IMR-90 (cell line): ENCODE measurements around the gene HTATSF1. TPM values are rescaled to one million over a fixed set of nuclear protein-coding genes. Genes with fewer than 3 reads are reported as not detected.

Experiments
- ATAC-seq: fragments of 200-7000 bp; cut with Tn5 transposase; 2 replicates; pipeline ENCODE4 v1.9.1; 2020; ENCODE audit warnings: low read depth, mild to moderate bottlenecking, moderate library complexity
- BruUV-seq: library from RNA; stranded (reverse); fragments of 400-500 nt; replicated peaks from 2 replicates; lab custom pipeline; 2021; lab: Mats Ljungman, UMichigan
- CTCF ChIA-PET: fragments of 300-600 bp; formaldehyde crosslinking; extraction: SDS; loops from one replicate; lab custom pipeline; 2021; ENCODE audit warnings: antibody characterized with exemption; lab: Yijun Ruan, JAX
- POLR2A ChIA-PET: fragments of 300-600 bp; sonication (Branson Sonifier 250); formaldehyde crosslinking; loops from one replicate; lab custom pipeline; 2022; ENCODE audit warnings: antibody characterized with exemption; ENCODE audit not compliant: unreplicated experiment; lab: Charles Lee
- DNase-seq: peaks from one replicate; pipeline ENCODE4 v3.0.0; 2013
- H2AFZ ChIP-seq: replicated peaks from 2 replicates; pipeline ENCODE3; 2013; ENCODE audit warnings: low read length, mild to moderate bottlenecking; ENCODE audit not compliant: poor library complexity
- H2AK5ac ChIP-seq: 2 replicates; pipeline ENCODE4 v1.6.1; 2013; ENCODE audit warnings: low read depth, low read length, inconsistent platforms
- H2AK9ac ChIP-seq: replicated peaks from 2 replicates; pipeline ENCODE3; 2013; ENCODE audit warnings: mild to moderate bottlenecking, low read depth, low read length, moderate library complexity; ENCODE audit not compliant: poor library complexity
- H2BK120ac ChIP-seq: 2 replicates; pipeline ENCODE4 v1.6.1; 2013; ENCODE audit warnings: low read depth, low read length, inconsistent platforms
- H2BK15ac ChIP-seq: 3 replicates; pipeline ENCODE4 v1.6.1; 2013; ENCODE audit warnings: low read depth, low read length, inconsistent platforms
- H2BK20ac ChIP-seq: 2 replicates; pipeline ENCODE4 v1.6.1; 2013; ENCODE audit warnings: low read depth, mild to moderate bottlenecking, inconsistent platforms, low read length, moderate library complexity
- H2BK5ac ChIP-seq: 2 replicates; pipeline ENCODE4 v1.6.1; 2013; ENCODE audit warnings: mild to moderate bottlenecking, low read depth, low read length, inconsistent platforms; ENCODE audit not compliant: poor library complexity, severe bottlenecking
- H3K14ac ChIP-seq: replicated peaks from 2 replicates; pipeline ENCODE4 v1.6.1; 2013; ENCODE audit warnings: low read depth, low read length, inconsistent platforms
- H3K18ac ChIP-seq: 2 replicates; pipeline ENCODE4 v1.6.1; 2013; ENCODE audit warnings: low read depth, low read length, control low read depth
- H3K23ac ChIP-seq: 2 replicates; pipeline ENCODE4 v1.6.1; 2013; ENCODE audit warnings: low read depth, low read length, inconsistent platforms
- H3K27ac ChIP-seq: 2 replicates; pipeline ENCODE4 v1.5.1; 2013; ENCODE audit warnings: mild to moderate bottlenecking, control low read depth, low read length; ENCODE audit not compliant: insufficient read depth
- H3K27me3 ChIP-seq: 2 replicates; pipeline ENCODE4 v1.6.1; 2013; ENCODE audit warnings: low read length; ENCODE audit not compliant: control insufficient read depth, insufficient read depth
- H3K36me3 ChIP-seq: 2 replicates; pipeline ENCODE4 v1.6.1; 2013; ENCODE audit warnings: low read length, mixed read lengths; ENCODE audit not compliant: control insufficient read depth, insufficient read depth
- H3K4ac ChIP-seq: 2 replicates; pipeline ENCODE4 v1.6.1; 2013; ENCODE audit warnings: low read depth, low read length, inconsistent platforms
- H3K4me1 ChIP-seq: 2 replicates; pipeline ENCODE4 v1.6.1; 2013; ENCODE audit warnings: low read length, mixed read lengths; ENCODE audit not compliant: control insufficient read depth, insufficient read depth
- H3K4me2 ChIP-seq: 2 replicates; pipeline ENCODE4 v1.6.1; 2013; ENCODE audit warnings: low read depth, mild to moderate bottlenecking, control low read depth, low read length, moderate library complexity
- H3K4me3 ChIP-seq: 2 replicates; pipeline ENCODE4 v1.5.1; 2013; ENCODE audit warnings: low read depth, mild to moderate bottlenecking, control low read depth, low read length, moderate library complexity; ENCODE audit not compliant: insufficient read depth
- H3K56ac ChIP-seq: 2 replicates; pipeline ENCODE4 v1.6.1; 2013; ENCODE audit warnings: low read length, inconsistent platforms; ENCODE audit not compliant: insufficient read depth; ENCODE audit errors: extremely low read depth
- H3K79me1 ChIP-seq, 2 experiments: 2 replicates each; pipeline ENCODE4 v1.6.1; 2013; ENCODE audit warnings: low read length in 2 of 2, inconsistent platforms in 1 of 2, low read depth in 1 of 2
- H3K9ac ChIP-seq: 2 replicates; pipeline ENCODE4 v1.6.1; 2013; ENCODE audit warnings: low read depth, low read length, control low read depth
- H3K9me1 ChIP-seq: 2 replicates; pipeline ENCODE4 v1.6.1; 2013; ENCODE audit warnings: low read length, inconsistent platforms; ENCODE audit not compliant: insufficient read depth
- H3K9me3 ChIP-seq: 2 replicates; pipeline ENCODE4 v1.6.1; 2013; ENCODE audit warnings: low read length; ENCODE audit not compliant: control insufficient read depth, insufficient read depth
- H4K20me1 ChIP-seq: 2 replicates; pipeline ENCODE4 v1.6.1; 2013; ENCODE audit warnings: low read length, inconsistent platforms; ENCODE audit not compliant: insufficient read depth
- H4K5ac ChIP-seq: 2 replicates; pipeline ENCODE4 v1.6.1; 2013; ENCODE audit warnings: mild to moderate bottlenecking, low read depth, low read length, control low read depth
- H4K8ac ChIP-seq, 2 experiments: 2 replicates each; pipeline ENCODE4 v1.6.1; 2013; ENCODE audit warnings: low read depth in 2 of 2, low read length in 2 of 2, control low read depth in 1 of 2, inconsistent platforms in 1 of 2
- H4K91ac ChIP-seq: 2 replicates; pipeline ENCODE4 v1.6.1; 2013; ENCODE audit warnings: low read depth, low read length, inconsistent platforms; ENCODE audit not compliant: insufficient read depth
- BHLHE40 ChIP-seq: fragments of 150-350 bp; IDR thresholded peaks from 2 replicates; pipeline ENCODE4 v1.6.1; 2016; ENCODE audit warnings: mild to moderate bottlenecking, low read depth, low read length
- CEBPB ChIP-seq: IDR thresholded peaks from 2 replicates; pipeline ENCODE4 v1.6.1; 2012; ENCODE audit warnings: low read depth, low read length, improper control_type of control experiment
- CHD1 ChIP-seq: IDR thresholded peaks from 2 replicates; pipeline ENCODE4 v1.6.1; 2012; ENCODE audit warnings: low read depth, low read length, improper control_type of control experiment
- FOS ChIP-seq: fragments of 150-350 bp; IDR thresholded peaks from 2 replicates; pipeline ENCODE4 v1.6.1; 2016; ENCODE audit warnings: low read depth, low read length
- MAFK ChIP-seq: IDR thresholded peaks from 2 replicates; pipeline ENCODE4 v1.6.1; 2012; ENCODE audit warnings: low read depth, low read length, improper control_type of control experiment
- MAZ ChIP-seq: IDR thresholded peaks from 2 replicates; pipeline ENCODE4 v1.6.1; 2012; ENCODE audit warnings: low read depth, mild to moderate bottlenecking, low read length, improper control_type of control experiment, moderate library complexity, borderline replicate concordance
- MXI1 ChIP-seq: IDR thresholded peaks from 2 replicates; pipeline ENCODE4 v1.6.1; 2012; ENCODE audit warnings: low read depth, mild to moderate bottlenecking, low read length, moderate library complexity, borderline replicate concordance
- NFE2L2 ChIP-seq: fragments of 150-350 bp; IDR thresholded peaks from 2 replicates; pipeline ENCODE4 v1.6.1; 2016; ENCODE audit warnings: low read depth, mild to moderate bottlenecking, low read length
- POLR2A ChIP-seq: IDR thresholded peaks from 2 replicates; pipeline ENCODE4 v1.6.1; 2012; ENCODE audit warnings: mild to moderate bottlenecking, low read depth, low read length
- RAD21 ChIP-seq: IDR thresholded peaks from 2 replicates; pipeline ENCODE4 v1.6.1; 2012; ENCODE audit warnings: low read length, improper control_type of control experiment
- RCOR1 ChIP-seq: IDR thresholded peaks from 2 replicates; pipeline ENCODE4 v1.6.1; 2012; ENCODE audit warnings: mild to moderate bottlenecking, low read length, improper control_type of control experiment; ENCODE audit not compliant: insufficient replicate concordance
- RFX5 ChIP-seq: IDR thresholded peaks from 2 replicates; pipeline ENCODE4 v1.8.0; 2012; ENCODE audit warnings: low read depth, mild to moderate bottlenecking, low read length, moderate library complexity
- SMC3 ChIP-seq: fragments of 150-350 bp; IDR thresholded peaks from 2 replicates; pipeline ENCODE4 v1.6.1; 2016; ENCODE audit warnings: low read depth, mild to moderate bottlenecking, antibody characterized with exemption, low read length, moderate library complexity
- WGBS, 2 experiments: methylation state at CpG; one replicate each; pipeline versions ENCODE4 v1.1.5 to v1.1.7; 2013; ENCODE audit warnings: missing lambda C conversion rate in 2 of 2; ENCODE audit not compliant: insufficient read length in 1 of 2; ENCODE audit errors: extremely low coverage in 2 of 2; 5-methylcytosine and 5-hydroxymethylcytosine counted together
- dilution Hi-C: fragments of 300-500 bp; cut with HindIII; formaldehyde crosslinking; loops from one replicate; pipeline ENCODE4 v1.14.3; 2018; ENCODE audit warnings: low sequenced_read_pairs; ENCODE audit not compliant: unreplicated experiment
- in situ Hi-C: fragments of 300-500 bp; cut with MboI; formaldehyde crosslinking; loops from 3 replicates; pipeline ENCODE4 v1.14.3; 2019; ENCODE audit warnings: low sequenced_read_pairs, inconsistent platforms, mixed read lengths
- intact Hi-C: fragments of 100-400 bp; cut with micrococcal nuclease; formaldehyde crosslinking; loops from 2 replicates; pipeline ENCODE4 v1.10.0; 2022
- polyA plus RNA-seq, 3 experiments: library from polyadenylated mRNA; depleted of rRNA; stranded (reverse); fragments of >200 nt; gene quantifications; 2 replicates each; pipeline ENCODE4 v1.2.3, GENCODE V29; 2012; ENCODE audit warnings: low replicate concordance in 1 of 3
- total RNA-seq: library from RNA; depleted of rRNA; stranded (reverse); fragments of >200 nt; gene quantifications from 2 replicates; pipeline ENCODE4 v1.2.3, GENCODE V29; 2012
- TF ChIP-seq, protein P1 (sequence below): conservative IDR thresholded peaks from 2 replicates; pipeline ENCODE4 v1.5.1; 2012; ENCODE audit warnings: mild to moderate bottlenecking, low read depth, low read length, improper control_type of control experiment
- TF ChIP-seq, protein P2 (sequence below): fragments of 150-350 bp; IDR thresholded peaks from 2 replicates; pipeline ENCODE4 v1.6.1; 2017; ENCODE audit warnings: mild to moderate bottlenecking, antibody characterized with exemption, low read length, low read depth
- TF ChIP-seq, protein P3 (sequence below): fragments of 150-350 bp; IDR thresholded peaks from 2 replicates; pipeline ENCODE4 v1.6.1; 2016; ENCODE audit warnings: low read depth, mild to moderate bottlenecking, low read length, moderate library complexity, borderline replicate concordance

HTATSF1 gene
- total and polyA plus RNA-seq, 2 of the 4 experiments (the other 2 are of a cell fraction) = 6.8 to 19.0 TPM

DNA sequence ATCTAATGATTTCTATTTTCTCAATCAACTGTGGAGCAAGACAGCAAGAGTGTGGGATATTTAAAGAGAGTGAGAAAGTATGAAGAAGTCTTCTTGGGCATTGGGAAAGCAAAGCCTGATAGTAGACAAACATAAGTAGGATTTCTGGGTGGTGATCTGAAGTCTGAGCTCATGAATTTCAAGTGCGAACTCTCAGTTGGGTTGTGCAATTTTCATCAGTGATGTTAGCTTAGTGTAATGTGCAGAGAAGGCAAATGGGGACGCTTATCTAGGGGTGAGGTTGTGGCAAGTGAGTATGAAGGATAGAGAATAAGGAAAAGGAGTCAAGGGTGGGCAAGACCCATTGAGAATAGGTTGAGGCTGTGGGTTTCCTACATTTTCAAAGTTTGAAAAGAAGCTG is 58.3 kb downstream of the HTATSF1 start:
- intact Hi-C loops = no loop called here
- Histone ChIP-seq H2BK5ac (no peak overlapping the region), H2BK15ac (no peak overlapping the region), H3K27ac (no peak overlapping the region), H3K56ac (no peak overlapping the region), H2BK20ac (no peak overlapping the region), H4K5ac (no peak overlapping the region), H3K14ac (no peak overlapping the region), H4K91ac (no peak overlapping the region), H3K79me1 (no peaks in the 10 kb centered on the region), H2AFZ (no peak overlapping the region), H4K20me1 (no peaks in the 10 kb centered on the region), H3K36me3 (no peaks in the 10 kb centered on the region), H4K8ac (no peak overlapping the region), H3K18ac (no peak overlapping the region), H3K4ac (no peak overlapping the region), H3K9me1 (no peaks in the 10 kb centered on the region), H3K27me3 (peaks cover 6% of the 10 kb centered on the region), H2AK9ac (no peak overlapping the region), H2BK120ac (no peak overlapping the region), H3K9me3 (no peaks in the 10 kb centered on the region), H2AK5ac (no peak overlapping the region), H3K4me2 (no peak overlapping the region), H3K23ac (no peak overlapping the region), H3K9ac (no peak overlapping the region), H3K4me3 (no peak overlapping the region), H3K4me1 (no peaks in the 10 kb centered on the region)
- no peak for ATAC-seq
- dilution Hi-C loops = no loop called here
- no CpG with 5 or more reads among the region's 2 CpGs for WGBS, 2 experiments
- POLR2A ChIA-PET = no interaction called here
- no TSS peak for BruUV-seq
- in situ Hi-C loops = no loop called here
- CTCF ChIA-PET = no interaction called here
- TF ChIP-seq, protein P1, sequence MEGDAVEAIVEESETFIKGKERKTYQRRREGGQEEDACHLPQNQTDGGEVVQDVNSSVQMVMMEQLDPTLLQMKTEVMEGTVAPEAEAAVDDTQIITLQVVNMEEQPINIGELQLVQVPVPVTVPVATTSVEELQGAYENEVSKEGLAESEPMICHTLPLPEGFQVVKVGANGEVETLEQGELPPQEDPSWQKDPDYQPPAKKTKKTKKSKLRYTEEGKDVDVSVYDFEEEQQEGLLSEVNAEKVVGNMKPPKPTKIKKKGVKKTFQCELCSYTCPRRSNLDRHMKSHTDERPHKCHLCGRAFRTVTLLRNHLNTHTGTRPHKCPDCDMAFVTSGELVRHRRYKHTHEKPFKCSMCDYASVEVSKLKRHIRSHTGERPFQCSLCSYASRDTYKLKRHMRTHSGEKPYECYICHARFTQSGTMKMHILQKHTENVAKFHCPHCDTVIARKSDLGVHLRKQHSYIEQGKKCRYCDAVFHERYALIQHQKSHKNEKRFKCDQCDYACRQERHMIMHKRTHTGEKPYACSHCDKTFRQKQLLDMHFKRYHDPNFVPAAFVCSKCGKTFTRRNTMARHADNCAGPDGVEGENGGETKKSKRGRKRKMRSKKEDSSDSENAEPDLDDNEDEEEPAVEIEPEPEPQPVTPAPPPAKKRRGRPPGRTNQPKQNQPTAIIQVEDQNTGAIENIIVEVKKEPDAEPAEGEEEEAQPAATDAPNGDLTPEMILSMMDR = no peak
- TF ChIP-seq, protein P2, sequence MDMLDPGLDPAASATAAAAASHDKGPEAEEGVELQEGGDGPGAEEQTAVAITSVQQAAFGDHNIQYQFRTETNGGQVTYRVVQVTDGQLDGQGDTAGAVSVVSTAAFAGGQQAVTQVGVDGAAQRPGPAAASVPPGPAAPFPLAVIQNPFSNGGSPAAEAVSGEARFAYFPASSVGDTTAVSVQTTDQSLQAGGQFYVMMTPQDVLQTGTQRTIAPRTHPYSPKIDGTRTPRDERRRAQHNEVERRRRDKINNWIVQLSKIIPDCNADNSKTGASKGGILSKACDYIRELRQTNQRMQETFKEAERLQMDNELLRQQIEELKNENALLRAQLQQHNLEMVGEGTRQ = no peak
- TF ChIP-seq RCOR1 = no peak
- TF ChIP-seq MXI1 = no peak
- no peak for TF ChIP-seq CHD1
- TF ChIP-seq RFX5 = no peak
- no peak for TF ChIP-seq RAD21
- no peak for TF ChIP-seq SMC3
- TF ChIP-seq BHLHE40 = no peak
- no peak for TF ChIP-seq FOS
- no peak for TF ChIP-seq MAFK
- TF ChIP-seq CEBPB = no peak
- no peak for TF ChIP-seq POLR2A
- TF ChIP-seq MAZ = no peak
- TF ChIP-seq, protein P3, sequence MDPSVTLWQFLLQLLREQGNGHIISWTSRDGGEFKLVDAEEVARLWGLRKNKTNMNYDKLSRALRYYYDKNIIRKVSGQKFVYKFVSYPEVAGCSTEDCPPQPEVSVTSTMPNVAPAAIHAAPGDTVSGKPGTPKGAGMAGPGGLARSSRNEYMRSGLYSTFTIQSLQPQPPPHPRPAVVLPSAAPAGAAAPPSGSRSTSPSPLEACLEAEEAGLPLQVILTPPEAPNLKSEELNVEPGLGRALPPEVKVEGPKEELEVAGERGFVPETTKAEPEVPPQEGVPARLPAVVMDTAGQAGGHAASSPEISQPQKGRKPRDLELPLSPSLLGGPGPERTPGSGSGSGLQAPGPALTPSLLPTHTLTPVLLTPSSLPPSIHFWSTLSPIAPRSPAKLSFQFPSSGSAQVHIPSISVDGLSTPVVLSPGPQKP = no peak
- TF ChIP-seq NFE2L2 = no peak
- DNase-seq = no peak
